MV-4-11 (cell line): ENCODE results near the gene SETX.
"Not testable (repeated sequence)": the region's sequence is repeated elsewhere in the genome, so short reads cannot be mapped to it uniquely, and the experiment has no call there.

Experiments used
- DNase-seq: peaks from one replicate; lab custom pipeline; 2025; lab: John Stamatoyannopoulos, UW

The SETX gene

GRCh38 chr9:132354637-132355355, at the start of gene SETX:
SETX (minus strand) TSS chr9:132354986; CDS start chr9:132349428, 5,558 bp downstream.
- peak; percentile 96 for DNase-seq

- peak; percentile 28 for DNase-seq
Measured at GRCh38 chr9:132404228-132404881, 49.6 kb upstream of the SETX start.

- no peak for DNase-seq
Measured at GRCh38 chr9:132401824-132402223, 47.0 kb upstream of the SETX start.

GRCh38 chr9:132395560-132395959, 40.8 kb upstream of the SETX start:
- no peak for DNase-seq

- no peak for DNase-seq
Measured at GRCh38 chr9:132391449-132391848, 36.7 kb upstream of the SETX start.

- no peak for DNase-seq
Measured at GRCh38 chr9:132390966-132391365, 36.2 kb upstream of the SETX start.

GRCh38 chr9:132387133-132387532, 32.3 kb upstream of the SETX start:
- no peak for DNase-seq

GRCh38 chr9:132384376-132384775, 29.6 kb upstream of the SETX start:
- no peak for DNase-seq

- peak; percentile 6 for DNase-seq
Measured at GRCh38 chr9:132383462-132383883, 28.7 kb upstream of the SETX start.

- peak; percentile 90 for DNase-seq
Measured at GRCh38 chr9:132381966-132382541, 27.3 kb upstream of the SETX start.

- not testable (repeated sequence) for DNase-seq
Measured at GRCh38 chr9:132378416-132378815, 23.6 kb upstream of the SETX start.

- DNase-seq, result not testable (repeated sequence)
Measured at GRCh38 chr9:132377769-132378168, 23.0 kb upstream of the SETX start.

GRCh38 chr9:132372177-132373095, 17.6 kb upstream of the SETX start:
- peak; percentile 72 for DNase-seq

- DNase-seq, result peak; percentile 7
Measured at GRCh38 chr9:132370592-132370991, 15.8 kb upstream of the SETX start.

- no peak for DNase-seq
Measured at GRCh38 chr9:132369421-132369820, 14.6 kb upstream of the SETX start.

- DNase-seq, result no peak
Measured at GRCh38 chr9:132367613-132368313, 13.0 kb upstream of the SETX start.

GRCh38 chr9:132366481-132366880, 11.7 kb upstream of the SETX start:
- DNase-seq, result peak; percentile 73

GRCh38 chr9:132365986-132366385, 11.2 kb upstream of the SETX start:
- DNase-seq, result peak; percentile 70

- DNase-seq, result no peak
Measured at GRCh38 chr9:132364068-132364467, 9.3 kb upstream of the SETX start.

GRCh38 chr9:132357764-132358163, 3.0 kb upstream of the SETX start:
- DNase-seq, result no peak

- no peak for DNase-seq
Measured at GRCh38 chr9:132356324-132356924, 1.6 kb upstream of the SETX start.
